ENCODE data around the gene SMPDL3A. TPM values are rescaled to one million over a fixed set of nuclear protein-coding genes. Genes with fewer than 3 reads are reported as not detected.

Gene SMPDL3A
- total and polyA plus RNA-seq, 2 donors (not counting 1 experiment from before 2014, with no cell fraction given), result 0.21 to 2.0 TPM

GRCh38 chr6:122800906-122801305 is 11.8 kb downstream of the SMPDL3A start:
- intact Hi-C loops (cut with micrococcal nuclease), result no loop called here
- 17% methylated on average over 1 of the region's 3 CpGs for WGBS (ENCODE audit: insufficient coverage)
- ATAC-seq (ENCODE audit: low read depth) (no peak), DNase-seq (no peak)
- no peak overlapping the region for H3K27ac Mint-ChIP-seq
- no peak overlapping the region for H3K4me3 Mint-ChIP-seq
- H3K9me3 ChIP-seq (ENCODE audit: control extremely low read depth in 1 of 3, control insufficient read depth in 2 of 3, insufficient read depth in 1 of 3, low read length in 2 of 3), result no peaks in the 10 kb centered on the region
- H2AFZ ChIP-seq (ENCODE audit: insufficient read depth, low read depth, low read length, poor library complexity, severe bottlenecking), result no peak overlapping the region
- no peak overlapping the region for H3K9ac ChIP-seq (ENCODE audit: low read length)
- no peaks in the 10 kb centered on the region for H3K27me3 ChIP-seq (replicated peaks in 1 of 4; ENCODE audit: control extremely low read depth in 1 of 4, control insufficient read depth in 3 of 4, insufficient read depth in 4 of 4, low read length in 3 of 4)
- H3K4me1 Mint-ChIP-seq, result no peaks in the 10 kb centered on the region
- H3K4me2 ChIP-seq (replicated peaks; ENCODE audit: low read depth, low read length, poor library complexity, severe bottlenecking), result no peak overlapping the region
- no peaks in the 10 kb centered on the region for H3K36me3 ChIP-seq (replicated peaks in 1 of 2; ENCODE audit: control extremely low read depth in 1 of 2, control insufficient read depth in 1 of 2, extremely low read depth in 1 of 2, insufficient read depth in 2 of 2, low read length in 1 of 2)
- H3K4me3 ChIP-seq (ENCODE audit: control extremely low read depth in 1 of 5, extremely low read depth in 1 of 5, insufficient read depth in 1 of 5, low read depth in 2 of 5, low read length in 4 of 5), result no peak overlapping the region
- no peaks in the 10 kb centered on the region for H4K20me1 ChIP-seq (ENCODE audit: control insufficient read depth, insufficient read depth, low read length, poor library complexity, severe bottlenecking)
- CTCF ChIA-PET, result no interaction called here
- H3K79me2 ChIP-seq (ENCODE audit: control insufficient read depth, insufficient read depth, low read length), result no peaks in the 10 kb centered on the region
- H3K4me1 ChIP-seq (ENCODE audit: control insufficient read depth in 2 of 2, insufficient read depth in 2 of 2, low read length in 2 of 2), result no peaks in the 10 kb centered on the region
- no peaks in the 10 kb centered on the region for H3K9me3 Mint-ChIP-seq (ENCODE audit: insufficient read depth)
- TF ChIP-seq, protein P1, sequence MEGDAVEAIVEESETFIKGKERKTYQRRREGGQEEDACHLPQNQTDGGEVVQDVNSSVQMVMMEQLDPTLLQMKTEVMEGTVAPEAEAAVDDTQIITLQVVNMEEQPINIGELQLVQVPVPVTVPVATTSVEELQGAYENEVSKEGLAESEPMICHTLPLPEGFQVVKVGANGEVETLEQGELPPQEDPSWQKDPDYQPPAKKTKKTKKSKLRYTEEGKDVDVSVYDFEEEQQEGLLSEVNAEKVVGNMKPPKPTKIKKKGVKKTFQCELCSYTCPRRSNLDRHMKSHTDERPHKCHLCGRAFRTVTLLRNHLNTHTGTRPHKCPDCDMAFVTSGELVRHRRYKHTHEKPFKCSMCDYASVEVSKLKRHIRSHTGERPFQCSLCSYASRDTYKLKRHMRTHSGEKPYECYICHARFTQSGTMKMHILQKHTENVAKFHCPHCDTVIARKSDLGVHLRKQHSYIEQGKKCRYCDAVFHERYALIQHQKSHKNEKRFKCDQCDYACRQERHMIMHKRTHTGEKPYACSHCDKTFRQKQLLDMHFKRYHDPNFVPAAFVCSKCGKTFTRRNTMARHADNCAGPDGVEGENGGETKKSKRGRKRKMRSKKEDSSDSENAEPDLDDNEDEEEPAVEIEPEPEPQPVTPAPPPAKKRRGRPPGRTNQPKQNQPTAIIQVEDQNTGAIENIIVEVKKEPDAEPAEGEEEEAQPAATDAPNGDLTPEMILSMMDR (IDR thresholded peaks at IDR 0.05), result no peak
- no peak for TF ChIP-seq EZH2 (IDR thresholded peaks at IDR 0.05; ENCODE audit: borderline replicate concordance, insufficient read depth, low read depth, low read length, poor library complexity, severe bottlenecking)
- no peak overlapping the region for H3K27ac ChIP-seq (ENCODE audit: low read length in 2 of 2)
- POLR2A ChIA-PET, result no interaction called here
- H3K27me3 Mint-ChIP-seq, result no peaks in the 10 kb centered on the region

DNA sequence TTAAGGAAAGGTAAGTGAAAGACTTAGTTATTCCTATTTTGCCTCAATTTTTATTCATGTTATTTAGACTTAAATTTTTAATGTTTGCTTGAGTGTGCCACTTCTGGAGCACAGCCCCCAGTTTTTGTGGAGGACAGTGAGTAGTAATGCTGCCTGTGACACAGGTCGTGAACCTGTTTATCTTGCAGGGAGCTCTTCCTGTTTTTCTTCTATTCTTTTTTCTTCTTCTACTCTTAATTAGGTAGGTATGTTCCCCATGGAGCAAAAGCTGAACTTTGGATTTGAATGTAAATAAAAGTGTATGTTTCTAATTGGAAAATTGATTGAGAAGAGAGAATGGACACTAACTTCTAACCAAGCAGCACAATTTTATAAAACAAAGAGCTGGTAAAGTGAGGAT is 12.3 kb downstream of the SMPDL3A start:
- Mint-ChIP-seq H3K4me1 (no peaks in the 10 kb centered on the region), H3K4me3 (no peak overlapping the region), H3K9me3 (ENCODE audit: insufficient read depth) (no peaks in the 10 kb centered on the region), H3K27ac (no peak overlapping the region), H3K27me3 (no peaks in the 10 kb centered on the region)
- no peak for ATAC-seq (ENCODE audit: low read depth)
- Histone ChIP-seq H3K4me3 (ENCODE audit: control extremely low read depth in 1 of 5, extremely low read depth in 1 of 5, insufficient read depth in 1 of 5, low read depth in 2 of 5, low read length in 4 of 5) (no peak overlapping the region), H3K9me3 (ENCODE audit: control extremely low read depth in 1 of 3, control insufficient read depth in 2 of 3, insufficient read depth in 1 of 3, low read length in 2 of 3) (no peaks in the 10 kb centered on the region), H3K4me2 (replicated peaks; ENCODE audit: low read depth, low read length, poor library complexity, severe bottlenecking) (no peak overlapping the region), H3K27ac (ENCODE audit: low read length in 2 of 2) (no peak overlapping the region), H2AFZ (ENCODE audit: insufficient read depth, low read depth, low read length, poor library complexity, severe bottlenecking) (no peak overlapping the region), H4K20me1 (ENCODE audit: control insufficient read depth, insufficient read depth, low read length, poor library complexity, severe bottlenecking) (no peaks in the 10 kb centered on the region), H3K27me3 (replicated peaks in 1 of 4; ENCODE audit: control extremely low read depth in 1 of 4, control insufficient read depth in 3 of 4, insufficient read depth in 4 of 4, low read length in 3 of 4) (no peaks in the 10 kb centered on the region), H3K4me1 (ENCODE audit: control insufficient read depth in 2 of 2, insufficient read depth in 2 of 2, low read length in 2 of 2) (no peaks in the 10 kb centered on the region), H3K79me2 (ENCODE audit: control insufficient read depth, insufficient read depth, low read length) (no peaks in the 10 kb centered on the region), H3K9ac (ENCODE audit: low read length) (no peak overlapping the region), H3K36me3 (replicated peaks in 1 of 2; ENCODE audit: control extremely low read depth in 1 of 2, control insufficient read depth in 1 of 2, extremely low read depth in 1 of 2, insufficient read depth in 2 of 2, low read length in 1 of 2) (no peaks in the 10 kb centered on the region)
- CTCF ChIA-PET, result interaction anchor here (0.6 kb wide), 1 partner anchor 72 kb away, joined by 4 read pairs; no protein-coding TSS in a partner anchor
- no CpG with 5 or more reads among the region's 1 CpG for WGBS (ENCODE audit: insufficient coverage)
- POLR2A ChIA-PET, result no interaction called here
- intact Hi-C loops (cut with micrococcal nuclease), result no loop called here
- no peak for TF ChIP-seq EZH2 (IDR thresholded peaks at IDR 0.05; ENCODE audit: borderline replicate concordance, insufficient read depth, low read depth, low read length, poor library complexity, severe bottlenecking)
- TF ChIP-seq, protein P1 (IDR thresholded peaks at IDR 0.05), result no peak
- no peak for DNase-seq

All from B cell (primary cell).